GM15510 (cell line): Measurements from ENCODE around the gene SH2D6.

Source experiments
- POLR2A ChIP-seq: IDR thresholded peaks from 3 replicates; pipeline ENCODE4 v1.6.1; 2011; ENCODE audit warnings: borderline replicate concordance; ENCODE audit not compliant: insufficient read length; ENCODE audit errors: extremely low read depth

Gene SH2D6

GRCh38 chr2:85394261-85394681 lies 24.2 kb upstream of the SH2D6 start:
- TF ChIP-seq POLR2A = no peak

GRCh38 chr2:85394976-85395375 lies 23.5 kb upstream of the SH2D6 start:
- TF ChIP-seq POLR2A = no peak

GRCh38 chr2:85395912-85396475 lies 22.5 kb upstream of the SH2D6 start:
- TF ChIP-seq POLR2A = no peak

GRCh38 chr2:85396531-85397470 lies 21.7 kb upstream of the SH2D6 start:
- TF ChIP-seq POLR2A = no peak

- TF ChIP-seq POLR2A = no peak
Observed at GRCh38 chr2:85397925-85398331, 20.6 kb upstream of the SH2D6 start.

GRCh38 chr2:85398426-85399182 lies 19.9 kb upstream of the SH2D6 start:
- no peak for TF ChIP-seq POLR2A

- no peak for TF ChIP-seq POLR2A
Observed at GRCh38 chr2:85399183-85399455, 19.4 kb upstream of the SH2D6 start.

GRCh38 chr2:85400023-85400422 lies 18.5 kb upstream of the SH2D6 start:
- TF ChIP-seq POLR2A = no peak

GRCh38 chr2:85400541-85401463 lies 17.7 kb upstream of the SH2D6 start:
- no peak for TF ChIP-seq POLR2A

GRCh38 chr2:85401464-85401805 lies 17.1 kb upstream of the SH2D6 start:
- no peak for TF ChIP-seq POLR2A

- no peak for TF ChIP-seq POLR2A
Observed at GRCh38 chr2:85401844-85402243, 16.7 kb upstream of the SH2D6 start.

- no peak for TF ChIP-seq POLR2A
Observed at GRCh38 chr2:85405201-85406059, 13.1 kb upstream of the SH2D6 start.

GRCh38 chr2:85409845-85410583 lies 8.5 kb upstream of the SH2D6 start, which contains the start of gene CAPG:
TSS of gene CAPG (minus strand) at chr2:85410366. CDS start at chr2:85402145, 8,221 bp downstream.
- peak; percentile 51 for TF ChIP-seq POLR2A
